OCI-LY7 (cell line): ENCODE data around the gene DYNC1I1. TPM values are rescaled to one million over a fixed set of nuclear protein-coding genes. Genes with fewer than 3 reads are reported as not detected.

Source experiments
- BruUV-seq: library from RNA; stranded (reverse); fragments of 400-500 nt; replicated peaks from 2 replicates; lab custom pipeline; 2021; lab: Mats Ljungman, UMichigan
- CTCF ChIA-PET: fragments of 300-600 bp; sonication (Branson Sonifier 250); formaldehyde crosslinking; loops from one replicate; lab custom pipeline; 2022; ENCODE audit warnings: antibody characterized with exemption; ENCODE audit not compliant: unreplicated experiment; lab: Charles Lee
- POLR2A ChIA-PET: fragments of 300-600 bp; sonication (Branson Sonifier 250); formaldehyde crosslinking; loops from one replicate; lab custom pipeline; 2022; ENCODE audit warnings: antibody characterized with exemption; lab: Charles Lee
- DNase-seq: peaks from one replicate; pipeline ENCODE4 v3.0.0-alpha.2; 2015; ENCODE audit warnings: low spot score
- H2AFZ ChIP-seq: fragments of 200-600 bp; sonication (generic), shearing (Covaris generic); 2 replicates; pipeline ENCODE4 v1.6.1; 2014; ENCODE audit warnings: mild to moderate bottlenecking, antibody characterized with exemption, low read length, moderate library complexity
- H3K27ac ChIP-seq: fragments of 200-600 bp; sonication (generic); 2 replicates; pipeline ENCODE4 v1.5.1; 2014; ENCODE audit warnings: mixed run types, low read depth, mild to moderate bottlenecking, moderate library complexity, low read length, inconsistent platforms; ENCODE audit not compliant: poor library complexity, severe bottlenecking
- H3K36me3 ChIP-seq: fragments of 200-600 bp; sonication (generic); 2 replicates; pipeline ENCODE4 v1.6.1; 2014; ENCODE audit warnings: mild to moderate bottlenecking, antibody characterized with exemption, low read length, moderate library complexity, mixed read lengths; ENCODE audit not compliant: insufficient read depth
- H3K4me1 ChIP-seq: fragments of 200-600 bp; sonication (generic); 2 replicates; pipeline ENCODE4 v1.5.1; 2014; ENCODE audit warnings: mild to moderate bottlenecking, low read length; ENCODE audit not compliant: insufficient read depth, poor library complexity, severe bottlenecking
- H3K4me2 ChIP-seq: fragments of 200-600 bp; sonication (generic); 2 replicates; pipeline ENCODE4 v1.6.1; 2014; ENCODE audit warnings: mild to moderate bottlenecking, low read length
- H3K4me3 ChIP-seq: fragments of 200-600 bp; sonication (generic); 2 replicates; pipeline ENCODE4 v1.5.1; 2014; ENCODE audit warnings: mild to moderate bottlenecking, low read depth, low read length; ENCODE audit not compliant: poor library complexity, severe bottlenecking
- H3K79me2 ChIP-seq: fragments of 200-600 bp; sonication (generic); 2 replicates; pipeline ENCODE4 v1.6.1; 2016; ENCODE audit warnings: low read depth, mild to moderate bottlenecking, low read length, moderate library complexity, mixed read lengths; ENCODE audit not compliant: insufficient read depth
- H3K9me2 ChIP-seq: fragments of 200-600 bp; sonication (generic); 2 replicates; pipeline ENCODE4 v1.6.1; 2016; ENCODE audit warnings: mild to moderate bottlenecking, low read length, mixed read lengths; ENCODE audit not compliant: insufficient read depth
- H3K9me3 ChIP-seq: fragments of 200-600 bp; sonication (generic); 2 replicates; pipeline ENCODE4 v1.6.1; 2014; ENCODE audit warnings: mild to moderate bottlenecking, mixed run types, low read length, mixed read lengths
- H4K20me1 ChIP-seq: fragments of 200-600 bp; sonication (generic); 2 replicates; pipeline ENCODE4 v1.6.1; 2014; ENCODE audit warnings: mild to moderate bottlenecking, antibody characterized with exemption, low read length, moderate library complexity, mixed read lengths; ENCODE audit not compliant: insufficient read depth
- EZH2phosphoT487 ChIP-seq: fragments of 200-600 bp; sonication (generic); IDR thresholded peaks from 2 replicates; pipeline ENCODE4 v1.6.1; 2018; ENCODE audit warnings: low read depth, borderline replicate concordance, mild to moderate bottlenecking, mixed run types, antibody characterized with exemption, low read length, moderate library complexity, mixed read lengths
- intact Hi-C: fragments of 100-400 bp; cut with micrococcal nuclease; formaldehyde crosslinking; loops from one replicate; pipeline ENCODE4 v1.10.0; 2022; ENCODE audit not compliant: unreplicated experiment
- total RNA-seq, 2 experiments: library from RNA; depleted of rRNA in 1 of 2; stranded (reverse); fragments of >200 nt in 1 of 2; shearing (Covaris generic) in 1 of 2; gene quantifications; 2 replicates each; pipeline ENCODE4 v1.2.3, GENCODE V29; 2014 to 2022
- TF ChIP-seq, protein P1 (sequence below): fragments of 200-600 bp; sonication (generic); conservative IDR thresholded peaks from 2 replicates; pipeline ENCODE4 v1.5.1; 2014; ENCODE audit warnings: mild to moderate bottlenecking, antibody characterized with exemption, low read length, moderate library complexity, mixed read lengths

Gene DYNC1I1
- total RNA-seq, 2 experiments from 2014 or later, result not detected

DNA sequence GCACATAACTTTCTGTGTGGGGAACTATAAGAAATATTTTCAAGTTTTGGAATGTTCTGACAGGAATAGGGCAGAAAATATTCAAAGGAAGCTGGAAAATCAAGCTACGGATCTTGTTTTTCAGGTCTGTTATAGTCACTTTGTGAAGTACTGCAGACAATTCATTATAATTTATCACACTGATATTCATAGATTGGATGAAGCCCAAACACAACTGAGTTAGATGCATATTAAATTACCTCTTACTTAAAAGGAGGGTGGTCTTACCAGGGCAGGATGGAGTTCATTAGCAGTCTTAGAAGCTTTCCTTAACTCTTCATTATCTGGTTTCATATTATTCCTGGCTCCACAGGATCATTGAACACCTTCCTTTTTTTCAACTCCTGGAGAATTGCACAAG is 242.3 kb downstream of the DYNC1I1 start:
- no peaks in the 10 kb centered on the region for H4K20me1 ChIP-seq
- no TSS peak for BruUV-seq
- H3K4me2 ChIP-seq, result no peak overlapping the region
- H3K4me1 ChIP-seq, result no peaks in the 10 kb centered on the region
- H2AFZ ChIP-seq, result no peak overlapping the region
- no peak overlapping the region for H3K27ac ChIP-seq
- no peaks in the 10 kb centered on the region for H3K9me2 ChIP-seq
- DNase-seq, result no peak
- TF ChIP-seq, protein P1, sequence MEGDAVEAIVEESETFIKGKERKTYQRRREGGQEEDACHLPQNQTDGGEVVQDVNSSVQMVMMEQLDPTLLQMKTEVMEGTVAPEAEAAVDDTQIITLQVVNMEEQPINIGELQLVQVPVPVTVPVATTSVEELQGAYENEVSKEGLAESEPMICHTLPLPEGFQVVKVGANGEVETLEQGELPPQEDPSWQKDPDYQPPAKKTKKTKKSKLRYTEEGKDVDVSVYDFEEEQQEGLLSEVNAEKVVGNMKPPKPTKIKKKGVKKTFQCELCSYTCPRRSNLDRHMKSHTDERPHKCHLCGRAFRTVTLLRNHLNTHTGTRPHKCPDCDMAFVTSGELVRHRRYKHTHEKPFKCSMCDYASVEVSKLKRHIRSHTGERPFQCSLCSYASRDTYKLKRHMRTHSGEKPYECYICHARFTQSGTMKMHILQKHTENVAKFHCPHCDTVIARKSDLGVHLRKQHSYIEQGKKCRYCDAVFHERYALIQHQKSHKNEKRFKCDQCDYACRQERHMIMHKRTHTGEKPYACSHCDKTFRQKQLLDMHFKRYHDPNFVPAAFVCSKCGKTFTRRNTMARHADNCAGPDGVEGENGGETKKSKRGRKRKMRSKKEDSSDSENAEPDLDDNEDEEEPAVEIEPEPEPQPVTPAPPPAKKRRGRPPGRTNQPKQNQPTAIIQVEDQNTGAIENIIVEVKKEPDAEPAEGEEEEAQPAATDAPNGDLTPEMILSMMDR, result no peak
- TF ChIP-seq EZH2phosphoT487, result no peak
- no peaks in the 10 kb centered on the region for H3K79me2 ChIP-seq
- H3K4me3 ChIP-seq, result no peak overlapping the region
- intact Hi-C loops, result no loop called here
- CTCF ChIA-PET, result no interaction called here
- no peaks in the 10 kb centered on the region for H3K9me3 ChIP-seq
- POLR2A ChIA-PET, result interaction anchor here (1.1 kb wide), 1 partner anchor 8 kb away, joined by 3 read pairs; no protein-coding TSS in a partner anchor
- H3K36me3 ChIP-seq, result no peaks in the 10 kb centered on the region

DNA sequence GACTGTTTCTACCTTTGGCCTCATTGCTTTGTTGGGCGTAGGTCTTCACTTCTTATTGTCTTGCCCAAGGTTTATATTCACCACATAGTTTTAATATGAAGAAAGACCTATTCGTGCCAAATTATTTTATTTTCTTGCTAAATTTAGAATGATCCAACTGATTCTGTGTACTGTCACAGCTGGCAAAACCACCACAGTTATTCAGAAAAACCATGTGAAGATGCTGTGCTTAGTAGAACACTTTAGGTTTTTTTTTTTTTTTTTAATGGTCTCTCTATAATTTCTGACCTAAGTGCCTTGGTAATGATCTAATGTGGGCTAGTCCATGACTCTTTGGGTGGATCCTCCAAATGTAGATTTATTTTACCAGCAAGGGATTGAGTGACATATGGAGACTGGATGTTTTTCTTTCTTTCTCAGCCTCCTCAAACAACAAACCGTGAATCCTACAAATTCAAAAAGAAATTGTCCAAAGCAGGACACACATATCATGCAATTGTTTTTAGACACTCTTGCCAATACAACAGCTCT is 243.8 kb downstream of the DYNC1I1 start:
- ChIA-PET CTCF (no interaction called here), POLR2A (interaction anchor here (0.6 kb wide), 1 partner anchor 550 kb away, joined by 4 read pairs; no protein-coding TSS in a partner anchor)

DNA sequence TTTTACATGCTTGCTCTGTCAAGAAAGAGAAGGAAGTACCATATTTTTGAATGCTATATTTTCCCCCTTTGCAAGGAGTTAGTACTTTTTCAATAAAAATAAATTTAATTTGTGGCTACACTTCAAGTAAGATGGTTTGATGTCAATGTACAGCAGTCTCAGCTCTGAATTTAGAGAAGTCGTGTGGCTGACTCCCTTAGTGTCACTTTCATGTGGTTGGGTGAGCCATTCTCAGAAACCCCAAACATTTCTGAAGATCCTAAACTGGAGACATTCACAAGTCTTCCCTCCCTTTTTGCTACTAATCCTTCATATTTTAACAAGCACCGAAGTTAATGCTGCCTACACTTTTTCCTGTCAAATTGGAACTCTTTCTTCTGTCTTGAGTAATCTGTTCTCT is 244.4 kb downstream of the DYNC1I1 start:
- no peaks in the 10 kb centered on the region for H3K9me2 ChIP-seq
- no peaks in the 10 kb centered on the region for H3K79me2 ChIP-seq
- H3K4me1 ChIP-seq, result no peaks in the 10 kb centered on the region
- no peak overlapping the region for H3K4me3 ChIP-seq
- no TSS peak for BruUV-seq
- POLR2A ChIA-PET, result no interaction called here
- no peak overlapping the region for H2AFZ ChIP-seq
- CTCF ChIA-PET, result no interaction called here
- H3K36me3 ChIP-seq, result no peaks in the 10 kb centered on the region
- TF ChIP-seq, protein P1, result no peak
- TF ChIP-seq EZH2phosphoT487, result no peak
- intact Hi-C loops, result no loop called here
- H3K4me2 ChIP-seq, result no peak overlapping the region
- no peak for DNase-seq
- no peak overlapping the region for H3K27ac ChIP-seq
- no peaks in the 10 kb centered on the region for H4K20me1 ChIP-seq
- no peaks in the 10 kb centered on the region for H3K9me3 ChIP-seq

More for the DNA sequence above, 243.8 kb downstream of the DYNC1I1 start:
- Histone ChIP-seq H3K4me3 (no peak overlapping the region), H4K20me1 (no peaks in the 10 kb centered on the region), H3K36me3 (no peaks in the 10 kb centered on the region), H3K79me2 (no peaks in the 10 kb centered on the region), H3K4me1 (no peaks in the 10 kb centered on the region), H3K27ac (no peak overlapping the region), H3K4me2 (no peak overlapping the region), H2AFZ (no peak overlapping the region), H3K9me3 (no peaks in the 10 kb centered on the region), H3K9me2 (no peaks in the 10 kb centered on the region)
- no TSS peak for BruUV-seq
- intact Hi-C loops, result no loop called here
- TF ChIP-seq, protein P1, result no peak
- no peak for TF ChIP-seq EZH2phosphoT487
- no peak for DNase-seq
